Panc1 (cell line): Measurements from ENCODE around the gene DIAPH3. TPM values are rescaled to one million over a fixed set of nuclear protein-coding genes. Genes with fewer than 3 reads are reported as not detected.

Source experiments
- ATAC-seq: fragments of 200-7000 bp; cut with Tn5 transposase; 2 replicates; pipeline ENCODE4 v1.9.1; 2020; ENCODE audit warnings: mild to moderate bottlenecking, moderate library complexity
- BruUV-seq: library from RNA; stranded (reverse); fragments of 400-500 nt; replicated peaks from 2 replicates; lab custom pipeline; 2021; lab: Mats Ljungman, UMichigan
- CTCF ChIA-PET: fragments of 300-600 bp; sonication (Branson Sonifier 250); formaldehyde crosslinking; loops from one replicate; lab custom pipeline; 2022; ENCODE audit warnings: antibody characterized with exemption; lab: Charles Lee
- POLR2A ChIA-PET: fragments of 300-600 bp; sonication (Branson Sonifier 250); formaldehyde crosslinking; loops from one replicate; lab custom pipeline; 2022; ENCODE audit warnings: antibody characterized with exemption; lab: Charles Lee
- DNase-seq: peaks from one replicate; pipeline ENCODE4 v3.0.0-alpha.2; 2010; ENCODE audit warnings: low read depth, low spot score
- H3K27ac ChIP-seq: 2 replicates; pipeline ENCODE4 v1.5.1; 2011; ENCODE audit warnings: mild to moderate bottlenecking, low read length, inconsistent platforms
- H3K27me3 ChIP-seq: fragments of 200-500 bp; sonication (Bioruptor generic); 2 replicates; pipeline ENCODE4 v1.6.0; 2014; ENCODE audit warnings: low read length, inconsistent platforms; ENCODE audit not compliant: control insufficient read depth, insufficient read depth
- H3K36me3 ChIP-seq: fragments of 200-500 bp; sonication (Bioruptor generic); 2 replicates; pipeline ENCODE4 v1.5.1; 2014; ENCODE audit warnings: inconsistent platforms, mild to moderate bottlenecking, low read length, moderate library complexity; ENCODE audit not compliant: control insufficient read depth, insufficient read depth
- H3K4me1 ChIP-seq: 2 replicates; pipeline ENCODE4 v1.5.1; 2011; ENCODE audit warnings: inconsistent platforms, mild to moderate bottlenecking, low read length, moderate library complexity; ENCODE audit not compliant: control insufficient read depth, insufficient read depth
- H3K4me3 ChIP-seq, 2 experiments: 2 replicates each; pipeline ENCODE4 v1.5.1; 2011 to 2012; ENCODE audit warnings: low read depth in 2 of 2, low read length in 2 of 2, mild to moderate bottlenecking in 2 of 2, inconsistent platforms in 1 of 2, moderate library complexity in 1 of 2
- H3K9me3 ChIP-seq: fragments of 200-500 bp; sonication (Bioruptor generic); 2 replicates; pipeline ENCODE4 v1.5.1; 2014; ENCODE audit warnings: low read depth, mild to moderate bottlenecking, inconsistent platforms, low read length, moderate library complexity; ENCODE audit not compliant: control insufficient read depth, insufficient read depth
- CTCF ChIP-seq: fragments of 450-650 bp; IDR thresholded peaks from 2 replicates; pipeline ENCODE4 v1.5.1; 2017; ENCODE audit warnings: mild to moderate bottlenecking
- POLR2AphosphoS5 ChIP-seq: IDR thresholded peaks from 2 replicates; pipeline ENCODE4 v1.6.1; 2012; ENCODE audit warnings: mild to moderate bottlenecking, low read depth, low read length, moderate library complexity
- SIN3A ChIP-seq: IDR thresholded peaks from 2 replicates; pipeline ENCODE4 v1.6.1; 2012; ENCODE audit warnings: low read depth, mild to moderate bottlenecking, low read length, moderate library complexity, borderline replicate concordance; ENCODE audit not compliant: insufficient read depth
- TCF7L2 ChIP-seq: IDR thresholded peaks from 2 replicates; pipeline ENCODE4 v1.6.1; 2011; ENCODE audit warnings: mild to moderate bottlenecking, low read depth, low read length, inconsistent platforms
- in situ Hi-C: cut with HindIII; loops from 2 replicates; pipeline ENCODE4 v1.10.0; 2016; ENCODE audit warnings: low sequenced_read_pairs, low pct_unique_long_range_greater_than_20kb
- intact Hi-C: fragments of 100-400 bp; cut with micrococcal nuclease; formaldehyde crosslinking; loops from one replicate; pipeline ENCODE4 v1.10.0; 2022; ENCODE audit not compliant: unreplicated experiment
- total RNA-seq: library from RNA; stranded (reverse); gene quantifications from one replicate; pipeline ENCODE4 v1.2.1, GENCODE V29; 2021; ENCODE audit not compliant: unreplicated experiment
- TF ChIP-seq, protein P1 (sequence below), 2 experiments: IDR thresholded peaks; 2 replicates each; pipeline ENCODE4 v1.6.1; 2011 to 2012; ENCODE audit warnings: low read depth in 2 of 2, control low read depth in 1 of 2, low read length in 1 of 2, mild to moderate bottlenecking in 1 of 2, moderate library complexity in 1 of 2; ENCODE audit not compliant: insufficient read depth in 1 of 2

Gene DIAPH3
- total RNA-seq, 1 experiment from 2014 or later = 15.4 TPM

DNA sequence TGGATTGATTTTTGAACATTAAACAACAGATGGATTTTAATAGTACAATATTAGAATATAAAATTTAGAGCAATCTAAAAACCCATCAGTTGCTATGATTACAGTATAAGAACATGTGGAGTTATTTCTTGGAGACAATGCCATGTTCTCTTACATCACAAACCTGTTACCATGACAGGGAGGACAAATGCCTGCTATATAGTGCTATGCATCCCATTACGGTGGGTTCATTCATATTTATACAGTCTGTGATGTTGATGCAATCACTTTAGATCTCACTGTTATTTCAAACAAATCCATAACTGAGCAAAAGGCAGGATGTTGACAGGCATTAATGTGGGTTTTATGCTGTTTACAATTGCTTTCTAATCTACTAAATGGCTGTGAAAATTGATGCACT lies 467.5 kb downstream of the DIAPH3 start:
- Histone ChIP-seq H3K4me3 (no peak overlapping the region), H3K27ac (no peak overlapping the region), H3K9me3 (no peaks in the 10 kb centered on the region), H3K36me3 (no peaks in the 10 kb centered on the region), H3K4me1 (no peaks in the 10 kb centered on the region), H3K27me3 (no peaks in the 10 kb centered on the region)
- intact Hi-C loops = no loop called here
- no peak for ATAC-seq
- TF ChIP-seq, protein P1, sequence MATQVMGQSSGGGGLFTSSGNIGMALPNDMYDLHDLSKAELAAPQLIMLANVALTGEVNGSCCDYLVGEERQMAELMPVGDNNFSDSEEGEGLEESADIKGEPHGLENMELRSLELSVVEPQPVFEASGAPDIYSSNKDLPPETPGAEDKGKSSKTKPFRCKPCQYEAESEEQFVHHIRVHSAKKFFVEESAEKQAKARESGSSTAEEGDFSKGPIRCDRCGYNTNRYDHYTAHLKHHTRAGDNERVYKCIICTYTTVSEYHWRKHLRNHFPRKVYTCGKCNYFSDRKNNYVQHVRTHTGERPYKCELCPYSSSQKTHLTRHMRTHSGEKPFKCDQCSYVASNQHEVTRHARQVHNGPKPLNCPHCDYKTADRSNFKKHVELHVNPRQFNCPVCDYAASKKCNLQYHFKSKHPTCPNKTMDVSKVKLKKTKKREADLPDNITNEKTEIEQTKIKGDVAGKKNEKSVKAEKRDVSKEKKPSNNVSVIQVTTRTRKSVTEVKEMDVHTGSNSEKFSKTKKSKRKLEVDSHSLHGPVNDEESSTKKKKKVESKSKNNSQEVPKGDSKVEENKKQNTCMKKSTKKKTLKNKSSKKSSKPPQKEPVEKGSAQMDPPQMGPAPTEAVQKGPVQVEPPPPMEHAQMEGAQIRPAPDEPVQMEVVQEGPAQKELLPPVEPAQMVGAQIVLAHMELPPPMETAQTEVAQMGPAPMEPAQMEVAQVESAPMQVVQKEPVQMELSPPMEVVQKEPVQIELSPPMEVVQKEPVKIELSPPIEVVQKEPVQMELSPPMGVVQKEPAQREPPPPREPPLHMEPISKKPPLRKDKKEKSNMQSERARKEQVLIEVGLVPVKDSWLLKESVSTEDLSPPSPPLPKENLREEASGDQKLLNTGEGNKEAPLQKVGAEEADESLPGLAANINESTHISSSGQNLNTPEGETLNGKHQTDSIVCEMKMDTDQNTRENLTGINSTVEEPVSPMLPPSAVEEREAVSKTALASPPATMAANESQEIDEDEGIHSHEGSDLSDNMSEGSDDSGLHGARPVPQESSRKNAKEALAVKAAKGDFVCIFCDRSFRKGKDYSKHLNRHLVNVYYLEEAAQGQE (IDR thresholded peaks at IDR 0.05; ENCODE audit: insufficient read depth in 1 of 2, low read depth in 2 of 2, low read length in 1 of 2) = no peak
- TF ChIP-seq CTCF = no peak
- TF ChIP-seq POLR2AphosphoS5 = no peak
- TF ChIP-seq SIN3A = no peak
- ChIA-PET POLR2A (no interaction called here), CTCF (no interaction called here)
- in situ Hi-C loops = no loop called here
- no TSS peak for BruUV-seq
- DNase-seq = no peak

DNA sequence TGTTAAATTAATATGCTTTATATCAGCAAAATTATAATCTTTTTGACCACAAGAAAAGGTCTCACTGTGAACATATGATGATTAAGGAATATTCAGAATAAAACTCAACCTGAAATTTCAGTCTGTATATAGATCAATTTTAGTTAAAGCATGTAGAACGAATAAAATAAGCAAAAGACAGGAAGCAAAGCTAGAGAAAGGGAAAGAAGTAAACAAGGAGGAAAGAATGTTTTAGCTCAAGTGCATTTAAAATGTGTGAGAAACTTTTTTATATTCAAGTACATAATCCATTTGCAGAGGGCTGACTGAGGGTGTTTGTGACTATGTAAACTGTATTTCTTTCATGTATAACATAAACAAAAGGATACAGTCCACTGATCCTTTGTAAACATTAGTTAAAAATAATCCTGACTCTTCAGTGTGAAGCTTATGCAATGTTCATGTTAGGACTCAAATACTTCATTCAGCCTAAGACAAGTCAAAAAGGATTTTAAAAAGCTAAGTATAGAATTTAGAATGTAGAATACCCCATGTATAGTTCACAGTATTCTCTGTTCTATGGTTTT lies 472.1 kb downstream of the DIAPH3 start:
- no TSS peak for BruUV-seq
- TF ChIP-seq TCF7L2 = no peak
- no peak for TF ChIP-seq POLR2AphosphoS5
- TF ChIP-seq, protein P1 (IDR thresholded peaks at IDR 0.05; ENCODE audit: insufficient read depth in 1 of 2, low read depth in 2 of 2, low read length in 1 of 2) = no peak
- no peak for TF ChIP-seq SIN3A
- TF ChIP-seq CTCF = no peak
- POLR2A ChIA-PET = no interaction called here
- Histone ChIP-seq H3K27ac (no peak overlapping the region), H3K4me1 (no peaks in the 10 kb centered on the region), H3K4me3 (no peak overlapping the region), H3K9me3 (no peaks in the 10 kb centered on the region), H3K27me3 (no peaks in the 10 kb centered on the region), H3K36me3 (no peaks in the 10 kb centered on the region)
- CTCF ChIA-PET = no interaction called here
- in situ Hi-C loops = no loop called here
- DNase-seq = no peak
- ATAC-seq = no peak
- intact Hi-C loops = no loop called here
